ENCODE data around the gene ANKRD60.

DNA sequence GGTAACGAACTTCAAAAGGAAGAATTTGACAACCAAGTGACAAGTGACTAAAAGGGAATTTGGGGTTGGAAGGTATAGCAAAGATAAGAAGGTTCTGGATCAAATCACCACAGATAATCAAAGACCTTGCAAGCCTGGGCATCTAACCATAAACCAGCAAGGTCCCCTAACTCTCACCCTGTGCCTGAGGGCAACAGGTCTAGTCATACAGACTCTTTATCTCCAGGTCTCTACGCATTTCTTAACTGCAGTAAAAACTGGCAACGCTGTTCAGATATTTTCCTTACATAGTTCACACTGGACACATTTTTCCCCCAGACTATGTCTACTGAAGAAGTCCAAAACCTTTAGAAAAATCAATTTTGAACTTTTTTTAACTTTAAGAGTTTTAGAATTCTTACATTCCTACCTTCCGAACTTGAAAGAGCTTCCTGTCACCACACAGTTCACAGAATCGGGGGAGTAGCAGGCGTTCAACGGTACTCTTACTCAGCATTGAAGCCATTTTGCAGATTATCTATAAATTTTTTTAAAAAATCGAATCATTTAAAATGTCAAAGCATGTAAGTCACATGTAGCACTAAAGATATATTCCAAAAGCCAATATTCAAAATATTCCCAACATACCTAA is 23.0 kb upstream of the ANKRD60 start:
- TF ChIP-seq POLR2A (IDR thresholded peaks at IDR 0.05) = no peak
- TF ChIP-seq, protein P1, sequence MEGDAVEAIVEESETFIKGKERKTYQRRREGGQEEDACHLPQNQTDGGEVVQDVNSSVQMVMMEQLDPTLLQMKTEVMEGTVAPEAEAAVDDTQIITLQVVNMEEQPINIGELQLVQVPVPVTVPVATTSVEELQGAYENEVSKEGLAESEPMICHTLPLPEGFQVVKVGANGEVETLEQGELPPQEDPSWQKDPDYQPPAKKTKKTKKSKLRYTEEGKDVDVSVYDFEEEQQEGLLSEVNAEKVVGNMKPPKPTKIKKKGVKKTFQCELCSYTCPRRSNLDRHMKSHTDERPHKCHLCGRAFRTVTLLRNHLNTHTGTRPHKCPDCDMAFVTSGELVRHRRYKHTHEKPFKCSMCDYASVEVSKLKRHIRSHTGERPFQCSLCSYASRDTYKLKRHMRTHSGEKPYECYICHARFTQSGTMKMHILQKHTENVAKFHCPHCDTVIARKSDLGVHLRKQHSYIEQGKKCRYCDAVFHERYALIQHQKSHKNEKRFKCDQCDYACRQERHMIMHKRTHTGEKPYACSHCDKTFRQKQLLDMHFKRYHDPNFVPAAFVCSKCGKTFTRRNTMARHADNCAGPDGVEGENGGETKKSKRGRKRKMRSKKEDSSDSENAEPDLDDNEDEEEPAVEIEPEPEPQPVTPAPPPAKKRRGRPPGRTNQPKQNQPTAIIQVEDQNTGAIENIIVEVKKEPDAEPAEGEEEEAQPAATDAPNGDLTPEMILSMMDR (IDR thresholded peaks at IDR 0.05) = no peak
